Forelimb muscle (tissue), 1 donor: Measurements from ENCODE around the gene LSMEM2. TPM values are rescaled to one million over a fixed set of nuclear protein-coding genes. Genes with fewer than 3 reads are reported as not detected.
"Not testable (repeated sequence)": the region's sequence is repeated elsewhere in the genome, so short reads cannot be mapped to it uniquely, and the experiment has no call there.

Source experiments
- DNase-seq: peaks from one replicate; pipeline ENCODE4 v3.0.0-alpha.2; 2013; ENCODE audit warnings: low read depth
- polyA plus RNA-seq: library from polyadenylated mRNA; unstranded; fragments of 120-200 nt; gene quantifications from one replicate; pipeline ENCODE4 v1.2.1, GENCODE V29; 2013; ENCODE audit not compliant: insufficient read length

The LSMEM2 gene
- polyA plus RNA-seq, 1 donor: 41.6 TPM

- no peak for DNase-seq
Observed at GRCh38 chr3:50245831-50246516, 32.9 kb upstream of the LSMEM2 start.

GRCh38 chr3:50246517-50246954 is 32.4 kb upstream of the LSMEM2 start:
- DNase-seq: no peak

- no peak for DNase-seq
Observed at GRCh38 chr3:50248387-50248786, 30.5 kb upstream of the LSMEM2 start.

GRCh38 chr3:50249457-50249856 is 29.4 kb upstream of the LSMEM2 start:
- DNase-seq: no peak

- no peak for DNase-seq
Observed at GRCh38 chr3:50250514-50250913, 28.4 kb upstream of the LSMEM2 start.

- no peak for DNase-seq
Observed at GRCh38 chr3:50251220-50251619, 27.7 kb upstream of the LSMEM2 start.

- DNase-seq: no peak
Observed at GRCh38 chr3:50254577-50255250, 24.2 kb upstream of the LSMEM2 start.

GRCh38 chr3:50255251-50255615 is 23.7 kb upstream of the LSMEM2 start:
- no peak for DNase-seq

GRCh38 chr3:50256978-50257890 is 21.7 kb upstream of the LSMEM2 start:
- DNase-seq: no peak

GRCh38 chr3:50258029-50258680 is 20.7 kb upstream of the LSMEM2 start:
- DNase-seq: no peak

GRCh38 chr3:50258979-50259378 is 19.9 kb upstream of the LSMEM2 start:
- DNase-seq: no peak

GRCh38 chr3:50259432-50260026 is 19.4 kb upstream of the LSMEM2 start:
- no peak for DNase-seq

GRCh38 chr3:50260027-50260941 is 18.6 kb upstream of the LSMEM2 start:
- DNase-seq: peak; percentile 81

GRCh38 chr3:50260942-50261441 is 17.9 kb upstream of the LSMEM2 start:
- DNase-seq: no peak

- DNase-seq: no peak
Observed at GRCh38 chr3:50261505-50261904, 17.4 kb upstream of the LSMEM2 start.

GRCh38 chr3:50262200-50262599 is 16.7 kb upstream of the LSMEM2 start:
- DNase-seq: not testable (repeated sequence)

GRCh38 chr3:50262778-50263177 is 16.1 kb upstream of the LSMEM2 start:
- no peak for DNase-seq

GRCh38 chr3:50263478-50264382 is 15.2 kb upstream of the LSMEM2 start:
- DNase-seq: no peak

GRCh38 chr3:50264383-50264963 is 14.4 kb upstream of the LSMEM2 start:
- peak; percentile 63 for DNase-seq
